Liver (tissue), 9 donors: ENCODE data around the gene MICOS13. TPM values are rescaled to one million over a fixed set of nuclear protein-coding genes. Genes with fewer than 3 reads are reported as not detected.

Source experiments
- DNase-seq: peaks from one replicate; pipeline ENCODE4 v3.0.0-alpha.2; 2017; ENCODE audit warnings: low spot score
- H3K27ac ChIP-seq, 2 donors: one replicate each; pipeline ENCODE4 v1.7.0; 2013; ENCODE audit warnings: inconsistent platforms in 2 of 2, low read length in 2 of 2, control low read depth in 1 of 2, low read depth in 1 of 2, mild to moderate bottlenecking in 1 of 2
- H3K27me3 ChIP-seq, 4 donors: one replicate each; pipeline versions ENCODE4 v1.6.1 to v1.7.0; 2013; ENCODE audit warnings: low read length in 3 of 4, inconsistent platforms in 1 of 4, mild to moderate bottlenecking in 1 of 4, moderate library complexity in 1 of 4; ENCODE audit not compliant: control insufficient read depth in 4 of 4, insufficient read depth in 4 of 4
- H3K36me3 ChIP-seq, 4 donors: one replicate each; pipeline versions ENCODE4 v1.6.1 to v1.7.0; 2013; ENCODE audit warnings: low read length in 3 of 4, mild to moderate bottlenecking in 3 of 4, low read depth in 1 of 4, moderate library complexity in 1 of 4; ENCODE audit not compliant: control insufficient read depth in 4 of 4, insufficient read depth in 3 of 4
- H3K4me1 ChIP-seq, 4 donors: one replicate each; pipeline versions ENCODE4 v1.6.1 to v1.7.0; 2013; ENCODE audit warnings: low read length in 3 of 4, mild to moderate bottlenecking in 3 of 4, moderate library complexity in 1 of 4; ENCODE audit not compliant: control insufficient read depth in 4 of 4, insufficient read depth in 4 of 4
- H3K4me3 ChIP-seq, 3 donors: one replicate each; pipeline versions ENCODE4 v1.6.1 to v1.7.0; 2013; ENCODE audit warnings: low read length in 3 of 3, control low read depth in 1 of 3, low read depth in 1 of 3, mild to moderate bottlenecking in 1 of 3
- H3K9ac ChIP-seq, 2 donors: one replicate each; pipeline ENCODE4 v1.7.0; 2013; ENCODE audit warnings: low read length in 2 of 2, mild to moderate bottlenecking in 2 of 2, moderate library complexity in 2 of 2, control low read depth in 1 of 2, low read depth in 1 of 2
- H3K9me3 ChIP-seq, 4 donors: one replicate each; pipeline versions ENCODE4 v1.6.1 to v1.7.0; 2013; ENCODE audit warnings: low read length in 3 of 4; ENCODE audit not compliant: control insufficient read depth in 4 of 4
- ATF3 ChIP-seq: IDR thresholded peaks from 2 replicates; pipeline ENCODE4 v1.6.1; 2016; ENCODE audit warnings: antibody characterized with exemption
- CTCF ChIP-seq: fragments of 150-350 bp; IDR thresholded peaks from 2 replicates; pipeline ENCODE4 v1.5.1; 2017; ENCODE audit warnings: improper control_type of control experiment, low read depth, low read length; ENCODE audit not compliant: missing input control
- EGR1 ChIP-seq, 2 donors: IDR thresholded peaks; 2 replicates each; pipeline ENCODE4 v1.6.1; 2016 to 2018; ENCODE audit warnings: antibody characterized with exemption in 2 of 2, low read depth in 2 of 2
- FOXA1 ChIP-seq: IDR thresholded peaks from 2 replicates; pipeline ENCODE4 v1.6.1; 2016; ENCODE audit warnings: antibody characterized with exemption
- FOXA2 ChIP-seq: IDR thresholded peaks from 2 replicates; pipeline ENCODE4 v1.6.1; 2016; ENCODE audit warnings: antibody characterized with exemption
- GABPA ChIP-seq, 2 donors: IDR thresholded peaks in 1 of 2; conservative IDR thresholded peaks in 1 of 2; 2 replicates each; pipeline ENCODE4 v1.6.1; 2016; ENCODE audit warnings: antibody characterized with exemption in 2 of 2, mild to moderate bottlenecking in 1 of 2, moderate library complexity in 1 of 2
- HNF4A ChIP-seq, 2 donors: conservative IDR thresholded peaks; 2 replicates each; pipeline ENCODE4 v1.6.1; 2016; ENCODE audit warnings: antibody characterized with exemption in 2 of 2, mild to moderate bottlenecking in 2 of 2
- HNF4G ChIP-seq: IDR thresholded peaks from 2 replicates; pipeline ENCODE4 v1.6.1; 2016; ENCODE audit warnings: antibody characterized with exemption
- JUND ChIP-seq, 2 donors: IDR thresholded peaks; 2 replicates each; pipeline ENCODE4 v1.6.1; 2016; ENCODE audit warnings: antibody characterized with exemption in 2 of 2
- MAX ChIP-seq: IDR thresholded peaks from 2 replicates; pipeline ENCODE4 v1.6.1; 2016; ENCODE audit warnings: antibody characterized with exemption
- NR2F2 ChIP-seq: IDR thresholded peaks from 2 replicates; pipeline ENCODE4 v1.6.1; 2016; ENCODE audit warnings: antibody characterized with exemption
- RAD21 ChIP-seq, 2 donors: IDR thresholded peaks; 2 replicates each; pipeline ENCODE4 v1.6.1; 2016; ENCODE audit warnings: antibody characterized with exemption in 2 of 2, mild to moderate bottlenecking in 2 of 2
- REST ChIP-seq: IDR thresholded peaks from 2 replicates; pipeline ENCODE4 v1.6.1; 2016; ENCODE audit warnings: antibody characterized with exemption, mild to moderate bottlenecking
- RXRA ChIP-seq, 2 donors: IDR thresholded peaks; 2 replicates each; pipeline ENCODE4 v1.6.1; 2017 to 2018; ENCODE audit warnings: antibody characterized with exemption in 2 of 2, mild to moderate bottlenecking in 1 of 2
- SP1 ChIP-seq: IDR thresholded peaks from 2 replicates; pipeline ENCODE4 v1.6.1; 2018; ENCODE audit warnings: antibody characterized with exemption, mild to moderate bottlenecking
- TAF1 ChIP-seq: conservative IDR thresholded peaks from 2 replicates; pipeline ENCODE4 v1.6.1; 2016; ENCODE audit warnings: antibody characterized with exemption, mild to moderate bottlenecking
- YY1 ChIP-seq: IDR thresholded peaks from 2 replicates; pipeline ENCODE4 v1.6.1; 2016; ENCODE audit warnings: antibody characterized with exemption, mild to moderate bottlenecking
- ZBTB33 ChIP-seq: IDR thresholded peaks from 2 replicates; pipeline ENCODE4 v1.6.1; 2016; ENCODE audit warnings: antibody characterized with exemption
- WGBS: extraction: QIAGEN DNeasy Blood & Tissue Kit; methylation state at CpG from one replicate; pipeline ENCODE4 v1.1.7; 2013; 5-methylcytosine and 5-hydroxymethylcytosine counted together
- polyA plus RNA-seq, 2 donors: library from polyadenylated mRNA; stranded (reverse) in 1 of 2; unstranded in 1 of 2; fragments of 200-250 nt in 1 of 2; fragments of >200 nt in 1 of 2; fragmentation: Nextera tagmentation in 1 of 2; extraction: Ambion mirVana in 1 of 2; gene quantifications; one replicate each; pipeline versions ENCODE4 v1.2.1 to v1.2.3, GENCODE V29; 2013 to 2015
- total RNA-seq, 2 donors: library from RNA; depleted of rRNA; stranded (reverse); fragments of >200 nt; gene quantifications; one replicate each; pipeline ENCODE4 v1.2.3, GENCODE V29; 2014
- donor health status: healthy.
- donor health status: healthy.
- donor health status: healthy.
- donor health status: healthy.
- donor health status: healthy.

MICOS13 gene
- total and polyA plus RNA-seq, 4 donors = 11.5 to 84.0 (median 30.8) TPM

GRCh38 chr19:5714816-5715215, 34.5 kb upstream of the MICOS13 start:
- Histone ChIP-seq H3K4me1 (peaks cover 3 to 29% (median 27%) of the 10 kb centered on the region in 4 donors), H3K36me3 (peaks cover 18 to 38% (median 26%) of the 10 kb centered on the region in 4 donors), H3K4me3 (no peak overlapping the region), H3K27ac (no peak overlapping the region), H3K27me3 (no peaks in the 10 kb centered on the region), H3K9me3 (no peaks in the 10 kb centered on the region), H3K9ac (no peak overlapping the region)
- DNase-seq = no peak
- WGBS = 94% methylated on average over 10 of the region's 10 CpGs
- no peak for TF ChIP-seq MAX
- no peak for TF ChIP-seq TAF1
- TF ChIP-seq FOXA2 = no peak
- TF ChIP-seq RXRA (IDR thresholded peaks at IDR 0.05) = no peak
- TF ChIP-seq EGR1 (IDR thresholded peaks at IDR 0.05; ENCODE audit: low read depth in 2 of 2) = no peak
- TF ChIP-seq JUND (IDR thresholded peaks at IDR 0.05) = no peak
- no peak for TF ChIP-seq CTCF
- TF ChIP-seq RAD21 (IDR thresholded peaks at IDR 0.05) = no peak
- TF ChIP-seq YY1 = no peak
- TF ChIP-seq HNF4A (conservative IDR thresholded peaks at IDR 0.05) = no peak
- TF ChIP-seq NR2F2 = no peak
- no peak for TF ChIP-seq SP1
- TF ChIP-seq ATF3 = no peak
- TF ChIP-seq GABPA (IDR thresholded peaks at IDR 0.05 in 1 of 2, conservative IDR thresholded peaks at IDR 0.05 in 1 of 2) = no peak
- no peak for TF ChIP-seq ZBTB33
- TF ChIP-seq FOXA1 = no peak
- no peak for TF ChIP-seq REST
- TF ChIP-seq HNF4G = no peak
